Measurements from ENCODE around the gene PSMB10.

DNA sequence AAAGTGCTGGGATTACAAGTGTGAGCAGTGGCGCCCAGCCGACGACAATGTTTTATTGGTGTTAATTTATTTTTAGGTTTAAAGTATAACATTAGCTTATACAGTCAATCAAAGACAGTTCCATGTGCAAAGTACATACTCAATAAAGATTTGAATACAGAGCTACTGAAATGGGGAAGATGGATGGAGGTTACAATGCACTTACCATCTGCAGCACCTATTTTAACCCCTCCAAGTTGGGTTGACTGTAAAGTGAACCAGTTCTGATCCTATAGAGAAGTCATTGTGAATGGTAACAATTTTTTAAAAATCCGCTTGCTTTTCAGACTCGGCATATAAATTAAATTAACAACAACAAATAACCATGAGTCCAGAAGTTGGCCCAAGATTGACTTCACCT, 44.3 kb downstream of the PSMB10 start:
- TF ChIP-seq, protein P1, sequence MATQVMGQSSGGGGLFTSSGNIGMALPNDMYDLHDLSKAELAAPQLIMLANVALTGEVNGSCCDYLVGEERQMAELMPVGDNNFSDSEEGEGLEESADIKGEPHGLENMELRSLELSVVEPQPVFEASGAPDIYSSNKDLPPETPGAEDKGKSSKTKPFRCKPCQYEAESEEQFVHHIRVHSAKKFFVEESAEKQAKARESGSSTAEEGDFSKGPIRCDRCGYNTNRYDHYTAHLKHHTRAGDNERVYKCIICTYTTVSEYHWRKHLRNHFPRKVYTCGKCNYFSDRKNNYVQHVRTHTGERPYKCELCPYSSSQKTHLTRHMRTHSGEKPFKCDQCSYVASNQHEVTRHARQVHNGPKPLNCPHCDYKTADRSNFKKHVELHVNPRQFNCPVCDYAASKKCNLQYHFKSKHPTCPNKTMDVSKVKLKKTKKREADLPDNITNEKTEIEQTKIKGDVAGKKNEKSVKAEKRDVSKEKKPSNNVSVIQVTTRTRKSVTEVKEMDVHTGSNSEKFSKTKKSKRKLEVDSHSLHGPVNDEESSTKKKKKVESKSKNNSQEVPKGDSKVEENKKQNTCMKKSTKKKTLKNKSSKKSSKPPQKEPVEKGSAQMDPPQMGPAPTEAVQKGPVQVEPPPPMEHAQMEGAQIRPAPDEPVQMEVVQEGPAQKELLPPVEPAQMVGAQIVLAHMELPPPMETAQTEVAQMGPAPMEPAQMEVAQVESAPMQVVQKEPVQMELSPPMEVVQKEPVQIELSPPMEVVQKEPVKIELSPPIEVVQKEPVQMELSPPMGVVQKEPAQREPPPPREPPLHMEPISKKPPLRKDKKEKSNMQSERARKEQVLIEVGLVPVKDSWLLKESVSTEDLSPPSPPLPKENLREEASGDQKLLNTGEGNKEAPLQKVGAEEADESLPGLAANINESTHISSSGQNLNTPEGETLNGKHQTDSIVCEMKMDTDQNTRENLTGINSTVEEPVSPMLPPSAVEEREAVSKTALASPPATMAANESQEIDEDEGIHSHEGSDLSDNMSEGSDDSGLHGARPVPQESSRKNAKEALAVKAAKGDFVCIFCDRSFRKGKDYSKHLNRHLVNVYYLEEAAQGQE (IDR thresholded peaks at IDR 0.05; ENCODE audit: insufficient read depth in 1 of 2, low read depth in 2 of 2, low read length in 2 of 2) = no peak
- TF ChIP-seq TAF1 (IDR thresholded peaks at IDR 0.05; ENCODE audit: borderline replicate concordance, insufficient read depth, low read length) (no peak), POLR2AphosphoS5 (IDR thresholded peaks at IDR 0.05; ENCODE audit: low read depth, low read length) (no peak), SIN3A (IDR thresholded peaks at IDR 0.05; ENCODE audit: borderline replicate concordance, insufficient read depth, low read length) (no peak), FOXP2 (optimal IDR thresholded peaks at IDR 0.05; ENCODE audit: borderline replicate concordance, extremely low read depth, extremely low read length, insufficient read depth) (no peak)

All from PFSK-1 (cell line).